Kidney capillary endothelial cell (primary cell): ENCODE data around the gene TTC34.
"Not testable (repeated sequence)": the region's sequence is repeated elsewhere in the genome, so short reads cannot be mapped to it uniquely, and the experiment has no call there.

Source experiments
- DNase-seq: peaks from one replicate; pipeline ENCODE4 v3.0.0-alpha.2; 2018; ENCODE audit warnings: low spot score

The TTC34 gene

DNA sequence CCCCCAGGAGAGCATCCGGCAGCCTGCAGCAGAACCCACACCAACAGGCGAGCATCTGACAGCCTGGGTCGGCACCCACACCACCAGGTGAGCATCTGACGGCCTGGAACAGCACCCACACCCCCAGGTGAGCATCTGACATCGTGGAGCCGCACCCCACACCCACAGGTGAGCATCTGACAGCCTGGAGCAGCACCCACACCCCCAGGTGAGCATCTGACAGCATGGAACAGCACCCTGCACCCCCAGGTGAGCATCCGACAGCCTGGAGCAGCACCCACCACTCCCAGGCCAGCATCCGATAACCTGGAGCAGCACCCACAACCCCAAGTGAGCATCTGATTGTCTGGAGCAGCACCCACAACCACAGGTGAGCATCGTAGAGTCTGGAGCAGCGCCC, 124.8 kb downstream of the TTC34 start:
- not testable (repeated sequence) for DNase-seq

DNA sequence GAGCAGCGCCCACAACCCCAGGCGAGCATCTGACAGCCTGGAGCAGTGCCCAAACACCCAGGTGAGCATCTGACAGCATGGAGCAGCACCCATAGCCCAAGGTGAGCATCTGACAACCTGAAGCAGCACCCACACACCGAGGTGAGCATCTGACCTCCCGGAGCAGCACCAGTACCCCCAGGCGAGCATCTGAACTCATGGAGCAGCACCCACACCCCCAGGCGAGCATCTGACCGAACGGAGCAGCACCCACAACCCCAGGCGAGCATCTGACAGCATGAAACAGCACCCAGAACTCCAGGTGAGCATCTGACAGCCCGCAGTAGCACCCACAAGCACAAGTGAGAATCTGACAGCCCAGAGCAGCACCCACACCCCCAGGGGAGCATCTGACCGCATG, 129.8 kb downstream of the TTC34 start:
- not testable (repeated sequence) for DNase-seq

DNA sequence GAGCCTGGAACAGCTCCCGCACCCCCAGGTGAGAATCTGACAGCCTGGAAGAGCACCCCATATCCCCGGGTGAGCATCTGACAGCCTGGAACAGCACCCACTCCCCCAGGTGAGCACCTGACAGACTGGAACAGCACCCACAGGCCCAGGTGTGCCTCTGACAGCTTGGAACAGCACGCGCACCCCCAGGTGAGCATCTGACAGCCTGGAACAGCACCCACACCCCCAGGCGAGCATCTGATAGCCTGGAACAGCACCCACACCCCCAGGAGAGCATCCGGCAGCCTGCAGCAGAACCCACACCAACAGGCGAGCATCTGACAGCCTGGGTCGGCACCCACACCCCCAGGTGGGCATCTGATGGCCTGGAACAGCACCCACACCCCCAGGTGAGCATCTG, 141.7 kb downstream of the TTC34 start:
- DNase-seq: not testable (repeated sequence)

DNA sequence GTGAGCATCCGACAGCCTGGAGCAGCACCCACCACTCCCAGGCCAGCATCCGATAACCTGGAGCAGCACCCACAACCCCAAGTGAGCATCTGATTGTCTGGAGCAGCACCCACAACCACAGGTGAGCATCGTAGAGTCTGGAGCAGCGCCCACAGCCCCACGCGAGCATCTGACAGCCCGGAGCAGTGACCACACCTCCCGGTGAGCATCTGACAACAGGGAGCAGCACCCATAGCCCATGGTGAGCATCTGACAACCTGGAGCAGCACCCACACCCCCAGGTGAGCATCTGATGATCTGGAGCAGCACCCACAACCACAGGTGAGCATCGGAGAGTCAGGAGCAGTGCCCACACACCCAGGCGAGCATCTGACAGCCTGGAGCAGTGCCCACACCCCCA, 143.6 kb downstream of the TTC34 start:
- DNase-seq: not testable (repeated sequence)

GRCh38 chr1:2657124-2657523, 144.4 kb downstream of the TTC34 start:
- not testable (repeated sequence) for DNase-seq

- DNase-seq: not testable (repeated sequence)
These were observed 145.7 kb downstream of the TTC34 start for GRCh38 chr1:2655598-2656434.

- DNase-seq: not testable (repeated sequence)
These were observed 147.0 kb downstream of the TTC34 start for GRCh38 chr1:2654443-2654948.

GRCh38 chr1:2653741-2654442, 147.6 kb downstream of the TTC34 start:
- DNase-seq: not testable (repeated sequence)

GRCh38 chr1:2652926-2653571, 148.4 kb downstream of the TTC34 start:
- not testable (repeated sequence) for DNase-seq

- DNase-seq: not testable (repeated sequence)
These were observed 149.2 kb downstream of the TTC34 start for GRCh38 chr1:2652152-2652925.

DNA sequence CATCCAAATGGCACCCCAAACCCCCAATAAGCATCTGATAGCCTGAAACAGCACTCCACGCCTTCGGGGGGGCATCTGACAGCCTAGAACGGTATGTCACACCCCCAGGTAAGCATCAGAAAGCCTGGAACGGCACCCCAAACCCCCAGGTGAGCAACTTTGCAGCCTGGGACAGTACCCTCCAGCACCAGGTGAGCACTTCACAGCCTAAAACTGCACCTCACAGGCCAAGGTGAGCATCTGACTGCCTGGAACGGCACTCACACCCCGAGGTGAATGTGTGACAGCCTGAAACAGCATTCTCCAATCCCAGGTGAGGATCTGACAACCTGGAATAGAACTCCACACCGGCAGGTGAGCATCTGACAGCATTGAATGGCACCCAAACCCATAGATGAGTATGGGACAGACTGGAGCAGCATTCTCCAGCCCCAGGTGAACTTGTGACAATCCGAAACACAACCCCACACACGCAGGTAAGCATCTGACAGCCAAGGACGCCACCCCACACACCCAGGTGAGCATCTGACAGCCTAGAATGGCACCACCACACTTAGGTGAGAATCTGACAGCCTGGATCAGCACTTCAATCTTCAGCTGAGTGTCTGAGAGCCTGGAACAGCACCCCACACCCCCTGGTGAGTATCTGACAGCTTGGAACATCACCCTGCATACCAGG, 150.4 kb downstream of the TTC34 start:
- no peak for DNase-seq

GRCh38 chr1:2646837-2647236, 154.7 kb downstream of the TTC34 start:
- DNase-seq: no peak

DNA sequence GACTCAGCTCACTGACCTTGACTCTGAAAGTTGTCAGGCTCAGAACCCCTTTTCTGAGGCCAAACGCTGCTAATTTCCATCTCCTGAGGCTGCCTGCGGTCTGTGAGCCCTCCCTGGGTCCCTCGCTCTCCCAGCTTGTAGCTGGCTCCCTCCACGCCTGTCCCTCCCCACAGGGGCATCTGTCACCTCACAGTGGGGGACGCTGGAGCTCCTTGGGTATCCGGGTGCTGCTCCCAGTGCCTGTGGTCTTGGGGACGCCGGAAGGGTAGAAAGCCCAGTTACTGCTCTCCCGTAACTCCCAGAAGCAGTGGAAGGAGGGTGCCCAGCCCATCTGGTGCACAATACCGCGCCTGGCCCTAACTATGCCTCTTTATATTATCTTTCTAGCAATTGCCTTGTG, 155.7 kb downstream of the TTC34 start:
- DNase-seq: no peak

- DNase-seq: no peak
These were observed 156.3 kb downstream of the TTC34 start for GRCh38 chr1:2645143-2645542.

DNA sequence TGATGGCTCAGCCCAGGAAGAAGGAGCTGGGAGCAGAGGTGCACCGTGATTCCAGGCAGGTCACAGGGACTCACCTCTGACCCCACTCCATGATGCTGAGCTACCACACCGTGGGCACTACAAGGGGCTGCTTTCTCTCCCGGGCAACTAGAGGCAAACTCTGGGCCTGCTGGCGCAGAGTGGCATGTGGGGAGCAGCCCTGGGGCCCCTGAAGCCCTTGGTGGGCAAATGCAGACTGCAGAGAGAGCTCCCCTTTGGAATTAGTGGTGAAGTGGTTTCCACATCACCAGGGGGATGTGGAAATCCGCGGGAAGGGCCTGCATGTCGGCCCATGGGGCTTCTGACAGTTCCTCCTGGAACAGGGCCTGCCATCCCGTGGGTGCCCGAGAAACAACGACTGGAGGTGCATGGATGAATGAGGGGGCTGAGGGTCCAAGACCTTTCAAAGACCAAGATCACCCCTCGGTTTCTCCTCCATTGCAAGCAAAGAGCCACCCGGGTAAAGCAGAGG, 156.8 kb downstream of the TTC34 start:
- no peak for DNase-seq

- no peak for DNase-seq
These were observed 157.3 kb downstream of the TTC34 start for GRCh38 chr1:2644171-2644570.

DNA sequence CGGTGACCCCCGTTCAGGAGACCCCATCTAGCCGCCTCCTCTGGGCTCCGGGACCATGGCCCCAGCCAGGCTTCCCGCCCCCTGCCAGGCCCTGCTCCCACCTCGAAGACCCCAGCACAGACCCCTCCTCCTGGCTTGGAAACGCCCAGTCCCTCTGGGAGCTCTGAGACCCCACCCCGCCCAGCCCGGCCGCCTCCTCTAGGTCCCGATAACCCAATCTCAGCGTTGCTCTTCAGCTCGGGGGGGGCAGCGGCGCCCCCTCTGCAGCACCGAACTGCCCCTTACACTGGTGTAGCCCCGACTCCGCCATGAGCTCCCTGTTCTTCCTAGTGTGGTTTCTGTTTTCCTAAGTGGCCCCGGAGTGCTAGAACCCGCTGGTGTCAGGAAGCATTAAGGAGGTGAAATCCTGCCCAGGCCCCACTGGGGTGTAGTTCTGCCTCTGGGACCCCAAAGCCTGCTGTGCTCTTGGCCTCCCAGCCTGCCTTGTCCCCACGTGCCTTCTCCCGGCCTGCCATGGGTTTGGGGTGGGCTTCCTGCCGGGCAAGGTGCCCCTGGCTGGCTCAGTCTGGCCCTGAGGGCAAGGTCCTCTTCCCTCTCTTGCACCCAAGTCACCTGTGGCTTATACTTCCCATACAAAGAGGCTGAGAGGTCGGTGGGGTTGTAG, 157.9 kb downstream of the TTC34 start:
- DNase-seq: no peak

GRCh38 chr1:2642560-2643413, 158.7 kb downstream of the TTC34 start:
- DNase-seq: peak; percentile 88

- no peak for DNase-seq
These were observed 159.3 kb downstream of the TTC34 start for GRCh38 chr1:2642131-2642559.
